Stromal cell of bone marrow (primary cell): ENCODE results near the gene PCMTD2.

Source experiments
- DNase-seq: peaks from one replicate; pipeline ENCODE4 v3.0.0-alpha.2; 2012; ENCODE audit warnings: low read depth

PCMTD2 gene

GRCh38 chr20:64255361-64256281 lies at the start of gene PCMTD2:
Gene PCMTD2 (plus strand): TSS chr20:64255748. CDS start chr20:64259966, 4,218 bp downstream.
- peak; percentile 53 for DNase-seq

DNA sequence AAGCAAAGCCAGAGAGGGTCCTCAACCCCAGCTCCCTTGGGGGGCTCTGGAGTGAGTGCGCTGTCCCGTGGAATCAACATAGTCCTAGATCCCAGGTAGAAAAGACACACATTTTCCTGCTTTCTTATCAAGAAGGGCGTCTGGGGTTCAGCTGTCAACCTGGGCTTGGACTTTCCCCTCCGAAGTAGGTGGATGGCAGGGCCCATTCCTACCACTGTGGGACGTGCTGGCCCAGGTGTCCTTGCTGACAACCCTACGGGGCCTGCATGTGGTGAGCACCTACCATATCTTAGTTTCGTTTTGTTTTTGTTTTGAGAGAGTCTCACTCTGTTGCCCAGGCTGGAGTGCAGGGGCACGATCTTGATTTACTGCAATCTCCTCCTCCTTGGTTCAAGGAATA lies 48.9 kb upstream of the PCMTD2 start:
- DNase-seq = no peak

GRCh38 chr20:64207641-64208590 lies 47.6 kb upstream of the PCMTD2 start:
- no peak for DNase-seq

- DNase-seq = no peak
Measured at GRCh38 chr20:64209148-64209547, 46.4 kb upstream of the PCMTD2 start.

- DNase-seq = no peak
Measured at GRCh38 chr20:64210656-64211369, 44.7 kb upstream of the PCMTD2 start.

GRCh38 chr20:64211874-64212658 lies 43.5 kb upstream of the PCMTD2 start:
- no peak for DNase-seq

DNA sequence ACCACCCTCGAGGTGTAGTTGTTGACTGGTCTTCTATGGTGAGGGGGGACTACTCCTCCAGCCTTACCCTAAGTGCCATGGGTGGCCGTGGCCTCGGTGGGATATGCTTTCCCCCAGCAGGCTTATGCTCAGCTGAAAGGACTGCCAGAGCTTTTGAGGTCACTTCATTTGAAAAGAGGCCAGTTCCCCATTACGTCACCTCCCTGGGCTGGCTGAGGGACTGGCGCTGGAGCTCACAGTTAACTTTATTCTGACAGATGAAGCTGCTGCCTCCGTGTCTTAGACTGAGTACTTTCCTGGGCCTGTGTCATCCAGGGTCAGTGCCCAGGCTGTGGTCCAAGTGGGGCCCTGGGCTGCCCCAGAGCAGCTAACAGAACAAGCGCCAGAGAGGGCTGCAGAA lies 42.8 kb upstream of the PCMTD2 start:
- peak; percentile 47 for DNase-seq

- no peak for DNase-seq
Measured at GRCh38 chr20:64214113-64214512, 41.4 kb upstream of the PCMTD2 start.

GRCh38 chr20:64214952-64215351 lies 40.6 kb upstream of the PCMTD2 start:
- no peak for DNase-seq

DNA sequence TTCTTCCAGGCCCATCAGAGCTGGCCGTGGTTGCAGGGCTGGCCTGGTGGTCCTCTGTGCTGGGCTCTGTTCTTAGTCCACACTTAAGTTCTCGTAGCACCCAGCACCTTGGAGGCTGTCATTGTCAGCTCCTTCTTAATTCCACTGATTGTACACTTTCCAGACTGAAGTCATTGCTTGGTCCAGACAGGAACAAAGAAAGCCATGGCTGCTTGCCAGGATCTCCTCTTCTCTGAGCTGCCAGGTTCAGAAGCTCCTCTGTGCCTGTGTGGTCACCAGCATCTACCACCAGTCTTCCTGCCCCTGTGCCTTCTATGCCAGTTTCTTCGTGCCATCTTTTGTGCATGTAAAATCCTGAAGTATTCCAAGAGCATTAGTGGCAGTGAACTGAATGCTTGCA lies 39.5 kb upstream of the PCMTD2 start:
- DNase-seq = no peak

GRCh38 chr20:64216910-64217309 lies 38.6 kb upstream of the PCMTD2 start:
- DNase-seq = no peak

- DNase-seq = no peak
Measured at GRCh38 chr20:64217539-64218221, 37.9 kb upstream of the PCMTD2 start.

- DNase-seq = no peak
Measured at GRCh38 chr20:64219202-64219601, 36.3 kb upstream of the PCMTD2 start.

GRCh38 chr20:64219730-64220129 lies 35.8 kb upstream of the PCMTD2 start:
- no peak for DNase-seq

DNA sequence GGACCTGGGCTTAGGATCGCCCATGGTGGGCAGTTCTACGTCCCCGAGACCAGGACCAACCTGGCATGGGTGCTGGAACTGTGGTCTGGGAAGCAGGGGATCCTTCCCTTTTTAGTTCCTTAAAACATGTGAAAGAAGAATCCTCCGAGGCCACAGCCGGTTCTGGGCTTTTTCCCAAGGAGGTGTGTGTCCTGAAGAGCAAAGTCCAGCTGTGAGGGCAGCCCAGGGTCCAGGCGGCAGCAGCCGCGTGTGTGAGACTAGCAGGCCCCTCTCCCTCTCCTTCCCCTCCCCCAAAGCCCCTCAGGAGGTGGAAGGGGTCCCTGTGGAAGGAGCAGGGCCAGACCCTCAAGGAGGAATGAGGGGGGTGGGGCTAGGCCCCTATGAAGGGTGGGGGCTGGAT lies 35.1 kb upstream of the PCMTD2 start:
- DNase-seq = no peak

DNA sequence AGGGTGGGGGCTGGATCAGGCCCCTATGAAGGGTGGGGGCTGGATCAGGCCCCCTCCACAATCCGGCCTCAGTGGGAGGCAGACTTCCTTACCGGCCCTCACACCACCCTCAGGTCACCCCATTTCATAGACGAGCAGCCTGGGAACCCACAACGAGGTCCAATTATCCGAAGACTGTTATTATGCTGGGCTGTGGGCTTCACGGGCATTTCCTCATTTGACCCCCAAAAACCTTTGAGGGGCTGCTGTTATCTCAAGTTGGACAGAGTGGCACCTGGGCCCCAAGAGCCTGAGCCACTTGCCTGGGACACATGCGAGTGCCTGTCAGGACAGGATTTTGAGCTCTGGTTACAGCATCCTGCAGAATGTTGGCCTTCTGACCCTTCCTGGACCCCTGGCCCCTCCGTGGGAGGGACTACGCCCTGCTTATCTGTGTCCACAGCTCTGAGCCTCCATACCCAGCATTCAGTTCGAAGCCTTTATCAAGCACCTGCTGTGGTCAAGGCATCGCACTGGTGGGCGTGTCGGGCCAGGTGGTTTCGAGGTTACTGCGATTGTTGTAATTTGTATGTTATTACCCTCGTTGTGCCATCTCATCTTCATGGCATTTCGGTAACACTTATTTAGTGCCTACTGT lies 34.5 kb upstream of the PCMTD2 start:
- DNase-seq = no peak

- no peak for DNase-seq
Measured at GRCh38 chr20:64222291-64222735, 33.2 kb upstream of the PCMTD2 start.

DNA sequence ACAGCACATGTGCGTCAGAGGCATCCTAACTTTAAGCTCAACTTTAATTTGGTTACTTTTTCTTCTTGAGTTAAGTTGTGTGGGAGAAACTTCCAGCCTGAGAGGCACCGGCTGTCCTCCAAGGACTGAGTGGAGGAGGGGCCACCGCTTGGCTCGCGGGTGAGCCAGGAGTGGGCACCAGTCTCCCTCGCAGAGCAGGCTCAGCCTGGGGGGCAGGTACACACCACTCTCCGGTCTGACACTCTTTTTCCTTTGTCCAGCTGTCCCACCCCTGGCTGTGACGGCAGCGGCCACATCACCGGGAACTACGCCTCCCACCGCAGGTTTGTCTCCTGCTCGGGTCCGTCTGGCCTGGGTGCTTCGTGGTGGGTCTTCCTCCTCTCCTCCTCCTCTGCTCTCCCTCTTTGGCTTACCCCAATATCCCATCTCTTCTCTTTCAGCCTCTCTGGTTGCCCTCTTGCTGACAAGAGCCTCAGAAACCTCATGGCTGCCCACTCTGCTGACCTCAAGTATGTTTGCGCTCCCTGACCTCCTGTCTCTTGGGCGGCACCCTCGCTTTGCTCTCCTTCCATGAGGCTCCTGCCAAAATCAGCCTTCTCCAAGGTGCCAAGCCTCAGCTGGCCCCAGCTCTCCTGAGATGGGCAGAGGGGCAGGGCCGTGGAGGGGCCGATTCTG lies 32.6 kb upstream of the PCMTD2 start:
- DNase-seq = no peak

- DNase-seq = no peak
Measured at GRCh38 chr20:64223526-64224067, 32.0 kb upstream of the PCMTD2 start.
